HFFc6 (cell line): ENCODE data around the gene ERICH3. TPM values are rescaled to one million over a fixed set of nuclear protein-coding genes. Genes with fewer than 3 reads are reported as not detected.

ENCODE experiments used
- DNase-seq: peaks from one replicate; pipeline ENCODE4 v3.0.0-alpha.2; 2018
- H3K27ac Mint-ChIP-seq: 2 replicates; pipeline ENCODE4 v1.8.0; 2020; ENCODE audit warnings: mild to moderate bottlenecking, mixed read lengths
- H3K27me3 Mint-ChIP-seq: 2 replicates; pipeline ENCODE4 v1.8.0; 2021; ENCODE audit warnings: mild to moderate bottlenecking, moderate library complexity, mixed read lengths; ENCODE audit not compliant: insufficient read depth
- H3K36me3 Mint-ChIP-seq: 2 replicates; pipeline ENCODE4 v1.8.0; 2021; ENCODE audit warnings: low read depth, mixed read lengths
- H3K4me1 Mint-ChIP-seq: 2 replicates; pipeline ENCODE4 v1.8.0; 2020; ENCODE audit warnings: low read depth, mixed read lengths
- H3K4me3 Mint-ChIP-seq: 2 replicates; pipeline ENCODE4 v1.8.0; 2020; ENCODE audit warnings: mild to moderate bottlenecking, moderate library complexity, mixed read lengths
- H3K9me3 Mint-ChIP-seq: 2 replicates; pipeline ENCODE4 v1.8.0; 2020; ENCODE audit warnings: mild to moderate bottlenecking, mixed read lengths
- CTCF ChIP-seq: fragments of 200-600 bp; sonication (generic); IDR thresholded peaks from 2 replicates; pipeline ENCODE4 v1.5.0; 2021; ENCODE audit warnings: antibody characterized with exemption, mild to moderate bottlenecking
- total RNA-seq, 6 experiments: library from RNA; stranded (reverse); fragmentation: NEBNext Ultra II Directional; extraction: Animal tissue kit (Norgen Biotek cat#: 25700); gene quantifications; 2 replicates in 1 of 6; 3 replicates in 5 of 6; pipeline ENCODE4 v1.2.3, GENCODE V29; 2021

Gene ERICH3
- total RNA-seq, 6 experiments from 2014 or later, result not detected

- no peaks in the 10 kb centered on the region for H3K9me3 Mint-ChIP-seq
- DNase-seq, result no peak
- H3K4me1 Mint-ChIP-seq, result 0 out of 2 replicates have a peak, but pooled peaks cover 9% of the 10 kb centered on the region
- no peaks in the 10 kb centered on the region for H3K27me3 Mint-ChIP-seq
- TF ChIP-seq CTCF, result no peak
- no peaks in the 10 kb centered on the region for H3K36me3 Mint-ChIP-seq
- H3K27ac Mint-ChIP-seq, result no peak overlapping the region
- H3K4me3 Mint-ChIP-seq, result no peak overlapping the region
Measured at GRCh38 chr1:74583397-74583796, 90.2 kb downstream of the ERICH3 start.

- Mint-ChIP-seq H3K4me3 (no peak overlapping the region), H3K36me3 (no peaks in the 10 kb centered on the region), H3K4me1 (0 out of 2 replicates have a peak, but pooled peaks cover 8% of the 10 kb centered on the region), H3K27me3 (no peaks in the 10 kb centered on the region), H3K9me3 (peaks cover 5% of the 10 kb centered on the region; the same call in 1 of the 2 replicates), H3K27ac (no peak overlapping the region)
- DNase-seq, result no peak
- no peak for TF ChIP-seq CTCF
Measured at GRCh38 chr1:74579425-74579824, 94.2 kb downstream of the ERICH3 start.

- TF ChIP-seq CTCF, result no peak
- Mint-ChIP-seq H3K27me3 (no peaks in the 10 kb centered on the region), H3K4me3 (no peak overlapping the region), H3K9me3 (peaks cover 5% of the 10 kb centered on the region; the same call in 1 of the 2 replicates), H3K27ac (no peak overlapping the region), H3K4me1 (no peaks in the 10 kb centered on the region), H3K36me3 (no peaks in the 10 kb centered on the region)
- no peak for DNase-seq
Measured at GRCh38 chr1:74578101-74578500, 95.5 kb downstream of the ERICH3 start.

GRCh38 chr1:74571891-74572290, 101.7 kb downstream of the ERICH3 start:
- no peaks in the 10 kb centered on the region for H3K36me3 Mint-ChIP-seq
- no peak overlapping the region for H3K27ac Mint-ChIP-seq
- H3K4me3 Mint-ChIP-seq, result no peak overlapping the region
- H3K9me3 Mint-ChIP-seq, result no peaks in the 10 kb centered on the region
- TF ChIP-seq CTCF, result no peak
- H3K27me3 Mint-ChIP-seq, result no peaks in the 10 kb centered on the region
- DNase-seq, result no peak
- H3K4me1 Mint-ChIP-seq, result no peaks in the 10 kb centered on the region

GRCh38 chr1:74571493-74571800, 102.1 kb downstream of the ERICH3 start:
- H3K9me3 Mint-ChIP-seq, result no peaks in the 10 kb centered on the region

More at GRCh38 chr1:74571493-74571800, 102.1 kb downstream of the ERICH3 start:
- Mint-ChIP-seq H3K4me3 (no peak overlapping the region), H3K27me3 (no peaks in the 10 kb centered on the region), H3K4me1 (no peaks in the 10 kb centered on the region), H3K36me3 (no peaks in the 10 kb centered on the region), H3K27ac (no peak overlapping the region)
- no peak for DNase-seq
- no peak for TF ChIP-seq CTCF
